Measurements from ENCODE around the gene HDGFL3.

DNA sequence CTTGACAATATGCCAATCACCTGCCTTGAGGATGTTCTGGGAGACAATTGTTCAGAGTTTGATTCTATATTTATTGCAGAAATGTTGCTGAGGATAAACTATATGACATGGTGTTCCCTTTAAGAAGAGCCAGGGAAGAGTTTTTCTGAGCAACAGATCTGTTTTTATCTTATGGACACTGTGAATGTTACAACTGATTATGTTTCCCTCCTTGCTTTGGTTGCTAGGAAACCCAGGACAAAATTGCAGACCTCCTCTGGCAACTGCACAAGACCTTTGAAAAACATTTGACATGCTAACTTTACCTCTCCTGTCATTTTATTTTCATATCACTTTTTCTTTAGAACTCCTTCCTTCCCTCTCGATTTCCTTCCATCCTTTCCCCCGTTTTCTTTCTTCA lies 108.3 kb downstream of the HDGFL3 start:
- no peak for TF ChIP-seq SP1 (IDR thresholded peaks at IDR 0.05)
- TF ChIP-seq SUZ12 (IDR thresholded peaks at IDR 0.05) = no peak
- no peak for TF ChIP-seq BHLHE40 (IDR thresholded peaks at IDR 0.05; ENCODE audit: borderline replicate concordance)
- TF ChIP-seq ZNF384 (IDR thresholded peaks at IDR 0.05) = no peak
- TF ChIP-seq TARDBP (IDR thresholded peaks at IDR 0.05) = no peak
- TF ChIP-seq FOXA1 (IDR thresholded peaks at IDR 0.05) = no peak
